Lower lobe of right lung (tissue), 2 donors: ENCODE results near the gene TRIOBP. TPM values are rescaled to one million over a fixed set of nuclear protein-coding genes. Genes with fewer than 3 reads are reported as not detected.
"Not testable (repeated sequence)": the region's sequence is repeated elsewhere in the genome, so short reads cannot be mapped to it uniquely, and the experiment has no call there.

Experiments used
- ATAC-seq, 2 donors: fragments of 200-7000 bp; cut with Tn5 transposase; one replicate each; pipeline ENCODE4 v1.9.1; 2020 to 2022; ENCODE audit warnings: mild to moderate bottlenecking in 2 of 2, moderate library complexity in 2 of 2
- DNase-seq: peaks from one replicate; pipeline ENCODE4 v3.0.0-alpha.2; 2020
- H3K27ac ChIP-seq: fragments of 200-600 bp; one replicate; pipeline ENCODE4 v1.8.0; 2022
- H3K27me3 ChIP-seq: fragments of 200-600 bp; one replicate; pipeline ENCODE4 v1.8.0; 2022; ENCODE audit warnings: low read depth
- H3K36me3 ChIP-seq: fragments of 200-600 bp; one replicate; pipeline ENCODE4 v1.8.0; 2022; ENCODE audit warnings: mild to moderate bottlenecking
- H3K4me1 ChIP-seq: fragments of 200-600 bp; one replicate; pipeline ENCODE4 v1.8.0; 2022
- H3K4me3 ChIP-seq: fragments of 200-600 bp; one replicate; pipeline ENCODE4 v1.8.0; 2022; ENCODE audit warnings: mild to moderate bottlenecking
- H3K9me3 ChIP-seq: fragments of 200-600 bp; one replicate; pipeline ENCODE4 v1.8.0; 2022
- CTCF ChIP-seq: fragments of 200-600 bp; IDR thresholded peaks from one replicate; pipeline ENCODE4 v1.8.0; 2022; ENCODE audit warnings: antibody characterized with exemption, mild to moderate bottlenecking
- intact Hi-C: fragments of 100-400 bp; cut with DNase I; formaldehyde crosslinking; loops from one replicate; pipeline ENCODE4 v1.11.0; 2022
- total RNA-seq: library from RNA; stranded (reverse); fragmentation: NEBNext Ultra II Directional; extraction: Animal tissue kit (Norgen Biotek cat#: 25700); gene quantifications from one replicate; pipeline ENCODE4 v1.2.1, GENCODE V29; 2021
- donor health status: DM: no; HTN: yes; CAD: no; lungs with severe emphysema.

Gene TRIOBP
- total RNA-seq, 1 donor from 2014 or later: 78.8 TPM

GRCh38 chr22:37790234-37790633 lies 93.4 kb downstream of the TRIOBP start:
- no peak for TF ChIP-seq CTCF
- ATAC-seq: no peak
- Histone ChIP-seq H3K4me1 (no peaks in the 10 kb centered on the region), H3K27me3 (no peaks in the 10 kb centered on the region), H3K36me3 (no peaks in the 10 kb centered on the region), H3K27ac (no peak overlapping the region), H3K4me3 (no peak overlapping the region), H3K9me3 (no peaks in the 10 kb centered on the region)
- intact Hi-C loops: no loop called here
- no peak for DNase-seq

- no peak overlapping the region for H3K4me3 ChIP-seq
- no peak for DNase-seq
- intact Hi-C loops: no loop called here
- no peaks in the 10 kb centered on the region for H3K4me1 ChIP-seq
- no peak for ATAC-seq
- no peaks in the 10 kb centered on the region for H3K36me3 ChIP-seq
- no peaks in the 10 kb centered on the region for H3K27me3 ChIP-seq
- no peaks in the 10 kb centered on the region for H3K9me3 ChIP-seq
- no peak for TF ChIP-seq CTCF
- no peak overlapping the region for H3K27ac ChIP-seq
Observed at GRCh38 chr22:37792494-37792893, 95.6 kb downstream of the TRIOBP start.

- ATAC-seq (no peak), DNase-seq (no peak)
- Histone ChIP-seq H3K27me3 (no peaks in the 10 kb centered on the region), H3K36me3 (no peaks in the 10 kb centered on the region), H3K27ac (no peak overlapping the region), H3K4me3 (no peak overlapping the region), H3K4me1 (no peaks in the 10 kb centered on the region), H3K9me3 (no peaks in the 10 kb centered on the region)
- intact Hi-C loops: no loop called here
- no peak for TF ChIP-seq CTCF
Observed at GRCh38 chr22:37794376-37794775, 97.5 kb downstream of the TRIOBP start.

GRCh38 chr22:37796079-37796478 lies 99.2 kb downstream of the TRIOBP start:
- intact Hi-C loops: no loop called here
- no peaks in the 10 kb centered on the region for H3K36me3 ChIP-seq

GRCh38 chr22:37797259-37797658 lies 100.4 kb downstream of the TRIOBP start:
- H3K27me3 ChIP-seq, H3K27ac ChIP-seq, DNase-seq, H3K4me1 ChIP-seq, intact Hi-C loops, H3K9me3 ChIP-seq, H3K36me3 ChIP-seq, ATAC-seq, H3K4me3 ChIP-seq: not testable (repeated sequence)

More at GRCh38 chr22:37796079-37796478, 99.2 kb downstream of the TRIOBP start:
- ATAC-seq (no peak), DNase-seq (no peak)
- no peak overlapping the region for H3K4me3 ChIP-seq
- no peaks in the 10 kb centered on the region for H3K9me3 ChIP-seq
- no peaks in the 10 kb centered on the region for H3K27me3 ChIP-seq
- H3K4me1 ChIP-seq: no peaks in the 10 kb centered on the region
- no peak for TF ChIP-seq CTCF
- H3K27ac ChIP-seq: no peak overlapping the region

- Histone ChIP-seq H3K4me3 (no peak overlapping the region), H3K4me1 (peaks cover 11% of the 10 kb centered on the region), H3K9me3 (no peaks in the 10 kb centered on the region), H3K36me3 (no peaks in the 10 kb centered on the region), H3K27me3 (no peaks in the 10 kb centered on the region), H3K27ac (no peak overlapping the region)
- TF ChIP-seq CTCF: no peak
- ATAC-seq (no peak), DNase-seq (no peak)
- intact Hi-C loops: no loop called here
Observed at GRCh38 chr22:37797874-37798500, 101.1 kb downstream of the TRIOBP start.

- intact Hi-C loops, H3K4me3 ChIP-seq, H3K36me3 ChIP-seq, H3K9me3 ChIP-seq, DNase-seq, H3K27ac ChIP-seq, ATAC-seq, H3K27me3 ChIP-seq: not testable (repeated sequence)
- H3K4me1 ChIP-seq: peaks cover 18% of the 10 kb centered on the region
Observed at GRCh38 chr22:37799979-37800378, 103.1 kb downstream of the TRIOBP start.
